Endothelial cell of umbilical vein (primary cell): Measurements from ENCODE around the gene ABCD3. TPM values are rescaled to one million over a fixed set of nuclear protein-coding genes. Genes with fewer than 3 reads are reported as not detected.

ENCODE experiments used
- BruUV-seq: library from RNA; stranded (reverse); fragments of 400-500 nt; replicated peaks from 2 replicates; lab custom pipeline; 2021; lab: Mats Ljungman, UMichigan
- CTCF ChIA-PET: fragments of 300-600, 350-600 bp; sonication (Branson Sonifier 250); formaldehyde crosslinking; loops from one replicate; lab custom pipeline; 2021; ENCODE audit warnings: antibody characterized with exemption, inconsistent platforms; lab: Charles Lee
- POLR2A ChIA-PET: fragments of 300-600, 350-600 bp; sonication (Branson Sonifier 250); formaldehyde crosslinking; loops from one replicate; lab custom pipeline; 2021; ENCODE audit warnings: antibody characterized with exemption, inconsistent platforms; lab: Charles Lee
- DNase-seq: peaks from one replicate; pipeline ENCODE4 v3.0.0-alpha.2; 2011; ENCODE audit warnings: low read depth, low spot score
- FAIRE-seq: peaks from 2 replicates; lab custom pipeline; 2011; peaks lifted over from hg19 to GRCh38; lab: Jason Lieb, UNC
- H2AFZ ChIP-seq: 2 replicates; pipeline ENCODE4 v1.6.0; 2012; ENCODE audit warnings: low read depth, low read length, control low read depth, inconsistent platforms
- H3K27ac ChIP-seq: 2 replicates; pipeline ENCODE4 v1.5.1; 2011; ENCODE audit warnings: low read depth, mild to moderate bottlenecking, control low read depth, low read length, moderate library complexity; ENCODE audit not compliant: insufficient read depth
- H3K27me3 ChIP-seq, 2 experiments: 2 replicates each; pipeline versions ENCODE4 v1.6.0 to v1.6.1; 2011; ENCODE audit warnings: low read length in 2 of 2, mixed read lengths in 1 of 2; ENCODE audit not compliant: control insufficient read depth in 2 of 2, insufficient read depth in 2 of 2
- H3K36me3 ChIP-seq, 2 experiments: 2 replicates in 1 of 2; 3 replicates in 1 of 2; pipeline ENCODE4 v1.5.1; 2011; ENCODE audit warnings: low read length in 2 of 2, mild to moderate bottlenecking in 1 of 2, moderate library complexity in 1 of 2; ENCODE audit not compliant: control insufficient read depth in 2 of 2, insufficient read depth in 2 of 2; ENCODE audit errors: extremely low read depth in 1 of 2
- H3K4me1 ChIP-seq: 3 replicates; pipeline ENCODE4 v1.5.1; 2011; ENCODE audit warnings: mild to moderate bottlenecking, low read length; ENCODE audit not compliant: control insufficient read depth, insufficient read depth; ENCODE audit errors: extremely low read depth
- H3K4me2 ChIP-seq: 2 replicates; pipeline ENCODE4 v1.6.1; 2011; ENCODE audit warnings: low read length, control low read depth, mixed read lengths; ENCODE audit not compliant: insufficient read depth
- H3K4me3 ChIP-seq, 3 experiments: fragments of 200-600 bp in 1 of 3; sonication (generic), shearing (Covaris generic) in 1 of 3; replicated peaks in 1 of 3; 2 replicates each; pipeline ENCODE4 v1.5.1; 2011 to 2016; ENCODE audit warnings: control low read depth in 3 of 3, low read length in 3 of 3, mild to moderate bottlenecking in 2 of 3, inconsistent platforms in 1 of 3, low read depth in 1 of 3, moderate library complexity in 1 of 3; ENCODE audit not compliant: insufficient read depth in 1 of 3
- H3K79me2 ChIP-seq: 2 replicates; pipeline ENCODE4 v1.6.0; 2012; ENCODE audit warnings: low read length, inconsistent platforms; ENCODE audit not compliant: control insufficient read depth, insufficient read depth
- H3K9ac ChIP-seq: replicated peaks from 2 replicates; pipeline ENCODE3; 2011; ENCODE audit warnings: low read length, control low read depth; ENCODE audit not compliant: insufficient read depth; ENCODE audit errors: extremely low read depth
- H3K9me1 ChIP-seq: replicated peaks from 3 replicates; pipeline ENCODE4 v1.6.0; 2011; ENCODE audit warnings: mild to moderate bottlenecking, low read length; ENCODE audit not compliant: control insufficient read depth, insufficient read depth; ENCODE audit errors: extremely low read depth
- H3K9me3 ChIP-seq: replicated peaks from 2 replicates; pipeline ENCODE4 v1.5.1; 2012; ENCODE audit warnings: low read length, inconsistent platforms; ENCODE audit not compliant: control insufficient read depth, insufficient read depth
- H4K20me1 ChIP-seq: replicated peaks from 2 replicates; pipeline ENCODE3; 2011; ENCODE audit warnings: mild to moderate bottlenecking, low read length; ENCODE audit not compliant: control insufficient read depth, insufficient read depth; ENCODE audit errors: extremely low read depth
- EZH2 ChIP-seq: IDR thresholded peaks from 2 replicates; pipeline ENCODE4 v1.6.1; 2012; ENCODE audit warnings: borderline replicate concordance, low read depth, mild to moderate bottlenecking, moderate library complexity, low read length, inconsistent platforms; ENCODE audit not compliant: severe bottlenecking
- FOS ChIP-seq: IDR thresholded peaks from 2 replicates; pipeline ENCODE4 v1.6.1; 2011; ENCODE audit warnings: mild to moderate bottlenecking, low read length, moderate library complexity, borderline replicate concordance; ENCODE audit not compliant: insufficient read depth
- GATA2 ChIP-seq: IDR thresholded peaks from 2 replicates; pipeline ENCODE4 v1.7.0; 2011; ENCODE audit warnings: low read depth, mild to moderate bottlenecking, moderate library complexity, mixed read lengths, low read length; ENCODE audit not compliant: insufficient read length, insufficient read depth
- JUN ChIP-seq: IDR thresholded peaks from 2 replicates; pipeline ENCODE4 v1.6.1; 2011; ENCODE audit warnings: borderline replicate concordance, low read depth; ENCODE audit not compliant: insufficient read length, insufficient read depth
- MYC ChIP-seq: IDR thresholded peaks from one replicate; pipeline ENCODE4 v1.6.1; 2011; ENCODE audit warnings: mild to moderate bottlenecking, low read depth, low read length
- POLR2A ChIP-seq: IDR thresholded peaks from 2 replicates; pipeline ENCODE4 v1.6.1; 2012; ENCODE audit warnings: low read depth, mild to moderate bottlenecking, control low read depth, low read length
- POLR2AphosphoS5 ChIP-seq: IDR thresholded peaks from 2 replicates; pipeline ENCODE4 v1.6.1; 2012; ENCODE audit warnings: low read depth, mild to moderate bottlenecking, control low read depth, low read length, moderate library complexity; ENCODE audit not compliant: insufficient read depth
- dilution Hi-C: fragments of 300-500 bp; cut with MboI; formaldehyde crosslinking; loops from one replicate; pipeline ENCODE4 v1.15.0; 2019; ENCODE audit warnings: low sequenced_read_pairs; ENCODE audit not compliant: extremely low pct_ligation_motif_present
- intact Hi-C: fragments of 100-400 bp; cut with micrococcal nuclease; formaldehyde crosslinking; loops from one replicate; pipeline ENCODE4 v1.10.0; 2022
- polyA plus RNA-seq, 4 experiments: library from polyadenylated mRNA; depleted of rRNA in 3 of 4; stranded (reverse) in 3 of 4; unstranded in 1 of 4; fragments of >200 nt; gene quantifications; 2 replicates each; pipeline versions ENCODE4 v1.2.1 to v1.2.3, GENCODE V29; 2011 to 2012; ENCODE audit warnings: missing spikeins in 1 of 4
- total RNA-seq: library from RNA; stranded (reverse); gene quantifications from 2 replicates; pipeline ENCODE4 v1.2.3, GENCODE V29; 2021
- TF ChIP-seq, protein P1 (sequence below), 2 donors: IDR thresholded peaks; 1 replicate in 1 of 2; 2 replicates in 1 of 2; pipeline ENCODE4 v1.5.1; 2011; ENCODE audit warnings: low read length in 2 of 2, mild to moderate bottlenecking in 2 of 2, moderate library complexity in 2 of 2, control low read depth in 1 of 2, inconsistent platforms in 1 of 2, low read depth in 1 of 2; ENCODE audit not compliant: insufficient read depth in 1 of 2; ENCODE audit errors: extremely low read depth in 1 of 2
- TF ChIP-seq, protein P2 (sequence below): IDR thresholded peaks from 2 replicates; pipeline ENCODE4 v1.6.1; 2011; ENCODE audit not compliant: insufficient read depth, insufficient read length

Gene ABCD3
- total and polyA plus RNA-seq, 2 donors (not counting 3 experiments of a cell fraction or from before 2014, with no cell fraction given): 6.3 to 31.6 TPM

DNA sequence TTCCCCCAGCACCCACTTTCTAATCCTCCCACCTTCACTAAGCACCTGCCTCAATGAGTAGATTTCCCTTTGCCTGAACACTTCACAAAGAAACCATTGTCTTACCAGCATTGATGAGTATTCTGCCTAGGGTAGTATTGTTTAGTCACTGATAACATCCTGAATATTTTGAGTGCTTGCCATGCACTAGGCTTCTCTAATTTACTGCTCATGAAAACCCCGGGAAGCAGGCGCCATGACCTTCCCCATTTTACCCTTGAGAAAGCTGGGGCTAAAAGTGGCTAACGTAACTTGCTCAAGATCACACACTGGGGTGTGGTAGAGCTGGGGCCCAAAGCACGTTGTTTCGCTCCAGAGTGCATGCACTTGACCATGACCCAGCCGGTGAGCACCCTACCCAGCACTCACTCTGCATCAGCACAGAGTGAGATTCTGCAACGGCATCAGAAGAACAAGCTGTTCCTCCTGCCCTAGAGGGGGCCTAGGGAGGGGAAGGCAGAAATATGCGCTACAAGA is 133.9 kb downstream of the ABCD3 start:
- DNase-seq (no peak), FAIRE-seq (no peak)
- Histone ChIP-seq H3K27ac (no peak overlapping the region), H3K9me3 (no peaks in the 10 kb centered on the region), H3K79me2 (no peaks in the 10 kb centered on the region), H3K9ac (no peak overlapping the region), H2AFZ (no peak overlapping the region), H3K36me3 (no peaks in the 10 kb centered on the region), H3K27me3 (peaks cover 0 to 1% of the 10 kb centered on the region in 2 experiments), H3K4me1 (no peaks in the 10 kb centered on the region), H4K20me1 (no peaks in the 10 kb centered on the region), H3K4me3 (no peak overlapping the region), H3K4me2 (no peak overlapping the region), H3K9me1 (no peaks in the 10 kb centered on the region)
- TF ChIP-seq, protein P1, sequence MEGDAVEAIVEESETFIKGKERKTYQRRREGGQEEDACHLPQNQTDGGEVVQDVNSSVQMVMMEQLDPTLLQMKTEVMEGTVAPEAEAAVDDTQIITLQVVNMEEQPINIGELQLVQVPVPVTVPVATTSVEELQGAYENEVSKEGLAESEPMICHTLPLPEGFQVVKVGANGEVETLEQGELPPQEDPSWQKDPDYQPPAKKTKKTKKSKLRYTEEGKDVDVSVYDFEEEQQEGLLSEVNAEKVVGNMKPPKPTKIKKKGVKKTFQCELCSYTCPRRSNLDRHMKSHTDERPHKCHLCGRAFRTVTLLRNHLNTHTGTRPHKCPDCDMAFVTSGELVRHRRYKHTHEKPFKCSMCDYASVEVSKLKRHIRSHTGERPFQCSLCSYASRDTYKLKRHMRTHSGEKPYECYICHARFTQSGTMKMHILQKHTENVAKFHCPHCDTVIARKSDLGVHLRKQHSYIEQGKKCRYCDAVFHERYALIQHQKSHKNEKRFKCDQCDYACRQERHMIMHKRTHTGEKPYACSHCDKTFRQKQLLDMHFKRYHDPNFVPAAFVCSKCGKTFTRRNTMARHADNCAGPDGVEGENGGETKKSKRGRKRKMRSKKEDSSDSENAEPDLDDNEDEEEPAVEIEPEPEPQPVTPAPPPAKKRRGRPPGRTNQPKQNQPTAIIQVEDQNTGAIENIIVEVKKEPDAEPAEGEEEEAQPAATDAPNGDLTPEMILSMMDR (IDR thresholded peaks at IDR 0.05; ENCODE audit: extremely low read depth in 1 of 2, insufficient read depth in 1 of 2, low read depth in 1 of 2, low read length in 2 of 2): no peak
- no peak for TF ChIP-seq MYC
- TF ChIP-seq, protein P2, sequence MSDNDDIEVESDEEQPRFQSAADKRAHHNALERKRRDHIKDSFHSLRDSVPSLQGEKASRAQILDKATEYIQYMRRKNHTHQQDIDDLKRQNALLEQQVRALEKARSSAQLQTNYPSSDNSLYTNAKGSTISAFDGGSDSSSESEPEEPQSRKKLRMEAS: no peak
- no peak for TF ChIP-seq EZH2
- TF ChIP-seq POLR2A: no peak
- no peak for TF ChIP-seq FOS
- TF ChIP-seq GATA2: no peak
- TF ChIP-seq JUN: no peak
- TF ChIP-seq POLR2AphosphoS5: no peak
- POLR2A ChIA-PET: no interaction called here
- CTCF ChIA-PET: no interaction called here
- intact Hi-C loops: no loop called here
- dilution Hi-C loops: no loop called here
- BruUV-seq: no TSS peak
